Stomach (tissue), 4 donors: ENCODE results near the gene CDH8.

ENCODE experiments used
- CTCF ChIP-seq, 7 experiments: fragments of 450-650 bp in 4 of 7; fragments of 200-600 bp in 3 of 7; sonication (generic) in 3 of 7; IDR thresholded peaks; one replicate each; pipeline ENCODE4 v1.5.1; 2016 to 2019; ENCODE audit warnings: antibody characterized with exemption in 7 of 7, control low read depth in 2 of 7, mild to moderate bottlenecking in 1 of 7
- POLR2AphosphoS5 ChIP-seq, 3 donors: sonication (generic); formaldehyde crosslinking; IDR thresholded peaks; one replicate each; pipeline ENCODE4 v1.6.1; 2016; ENCODE audit warnings: antibody characterized with exemption in 3 of 3

- TF ChIP-seq CTCF (IDR thresholded peaks at IDR 0.05) (no peak), POLR2AphosphoS5 (IDR thresholded peaks at IDR 0.05) (no peak)
Observed at GRCh38 chr16:61887903-61888302, 148.3 kb downstream of the CDH8 start.
